NCI-H2029 treated with DMSO at 0.1 percent for 48 hours (cell line): ENCODE results near the gene ESYT3.
"Not testable (repeated sequence)": the region's sequence is repeated elsewhere in the genome, so short reads cannot be mapped to it uniquely, and the experiment has no call there.

ENCODE experiments used
- DNase-seq: peaks from one replicate; lab custom pipeline; 2025; lab: John Stamatoyannopoulos, UW

ESYT3 gene

DNA sequence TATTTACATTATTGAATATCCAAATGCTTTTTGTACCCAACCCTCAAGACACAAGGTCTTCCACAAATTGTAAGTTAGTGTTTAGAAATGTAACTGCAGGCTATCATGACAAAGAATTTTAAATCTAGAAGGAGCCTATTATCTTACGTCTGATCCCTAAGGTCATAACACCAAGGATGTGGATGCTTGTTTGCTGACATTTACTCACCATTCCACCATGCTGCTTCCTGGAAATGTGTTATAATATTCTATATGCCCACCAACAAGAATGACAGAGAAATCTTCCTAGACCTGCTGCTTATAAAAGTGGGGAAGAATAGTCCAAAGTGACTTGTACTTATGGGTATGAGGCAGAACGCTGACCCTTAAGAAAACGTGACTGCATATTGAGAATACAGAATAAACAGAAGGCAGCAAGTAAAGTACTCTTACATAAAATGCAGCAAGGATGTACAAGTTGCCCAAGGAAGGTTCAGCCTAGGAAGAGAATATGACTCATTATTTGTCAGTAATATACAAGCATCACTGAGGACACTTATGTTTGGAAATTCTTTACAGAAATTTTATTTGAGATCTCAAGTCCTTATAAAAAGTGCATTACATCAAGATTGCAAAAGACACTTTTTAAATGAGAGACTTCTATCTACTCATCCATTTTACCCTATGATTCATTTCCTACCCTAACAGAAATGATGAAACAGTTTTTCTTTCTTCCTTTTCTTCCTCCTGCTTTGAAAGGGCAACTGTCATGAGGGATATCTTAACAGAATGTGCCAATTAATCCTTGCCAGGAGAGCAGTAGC is 59.6 kb downstream of the ESYT3 start:
- DNase-seq: no peak

- DNase-seq: no peak
Observed at GRCh38 chr3:138494607-138494929, 60.2 kb downstream of the ESYT3 start.

- not testable (repeated sequence) for DNase-seq
Observed at GRCh38 chr3:138495638-138496037, 61.2 kb downstream of the ESYT3 start.

- DNase-seq: no peak
Observed at GRCh38 chr3:138496436-138496835, 62.0 kb downstream of the ESYT3 start.

DNA sequence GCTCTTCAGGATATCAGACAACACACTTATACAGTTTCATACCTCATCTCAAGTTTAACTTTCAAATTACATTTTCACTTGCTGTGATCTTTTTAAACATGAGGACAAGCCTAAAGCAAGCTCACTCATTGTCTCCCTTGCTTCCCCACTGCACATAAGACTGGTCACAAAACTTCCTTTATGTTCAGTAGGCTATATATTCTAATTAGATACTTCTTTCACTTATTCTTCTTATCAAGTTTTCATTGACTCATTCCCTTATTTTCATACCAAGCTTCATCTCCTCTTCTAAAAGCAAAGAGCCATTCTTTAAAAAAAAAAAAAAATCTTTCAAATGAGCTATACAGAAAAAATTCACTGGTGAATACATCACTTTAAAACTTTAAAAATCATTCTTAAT is 62.6 kb downstream of the ESYT3 start:
- no peak for DNase-seq

- DNase-seq: no peak
Observed at GRCh38 chr3:138497851-138498250, 63.4 kb downstream of the ESYT3 start.

GRCh38 chr3:138498991-138499390 is 64.6 kb downstream of the ESYT3 start:
- no peak for DNase-seq

DNA sequence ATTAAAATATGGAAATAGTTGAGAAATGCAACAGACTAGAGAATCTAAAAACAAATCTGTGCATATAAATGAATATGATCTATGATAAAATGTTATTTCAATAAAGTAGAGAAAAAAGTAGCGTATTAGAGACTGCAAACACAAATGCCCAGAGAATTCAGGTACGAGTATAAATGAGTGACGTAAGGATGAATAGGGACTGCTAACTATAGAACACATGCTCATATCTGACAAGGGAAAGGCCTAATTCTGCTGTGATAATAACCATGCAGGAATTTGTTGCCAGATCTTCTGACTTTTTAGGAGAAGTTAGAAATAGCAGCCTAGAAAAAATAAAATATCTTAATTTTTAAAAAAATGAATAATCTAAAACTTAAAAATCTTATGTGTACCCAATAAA is 73.1 kb downstream of the ESYT3 start:
- DNase-seq: no peak

DNA sequence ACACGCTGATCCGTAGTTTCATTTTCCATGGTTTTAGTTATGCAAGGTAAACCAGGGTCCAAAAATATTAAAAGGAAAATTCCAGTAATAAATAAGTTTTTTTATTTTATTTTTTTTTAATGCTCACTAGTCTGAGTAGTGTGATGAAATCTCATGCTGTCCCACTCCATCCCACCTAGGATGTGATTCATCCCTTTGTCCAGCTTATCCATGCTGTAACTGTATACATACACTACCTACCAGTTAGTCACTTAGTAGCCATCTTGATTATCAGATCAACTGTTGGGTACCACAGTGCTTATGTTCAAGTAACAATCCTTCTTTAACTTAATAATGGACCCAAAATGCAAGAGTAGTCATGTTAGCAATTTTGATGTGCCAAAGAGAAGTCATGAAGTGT is 75.2 kb downstream of the ESYT3 start:
- DNase-seq: no peak

- no peak for DNase-seq
Observed at GRCh38 chr3:138511945-138512344, 77.5 kb downstream of the ESYT3 start.

GRCh38 chr3:138513090-138513843 is 78.9 kb downstream of the ESYT3 start:
- DNase-seq: no peak

- DNase-seq: not testable (repeated sequence)
Observed at GRCh38 chr3:138521445-138521844, 87.0 kb downstream of the ESYT3 start.
